Bone marrow (tissue), 2 donors: Measurements from ENCODE around the gene ATP6V1B1.
A peak's percentile ranks its signal among the peaks of the same experiment; 100 is the strongest.

Experiments used
- DNase-seq, 2 donors: peaks; one replicate each; lab custom pipeline; 2025; lab: John Stamatoyannopoulos, UW

ATP6V1B1 gene

GRCh38 chr2:70944111-70944690, 8.5 kb downstream of the ATP6V1B1 start:
- DNase-seq, result no peak

GRCh38 chr2:70946832-70947442, 11.2 kb downstream of the ATP6V1B1 start:
- peak in 1 of 2 donors; percentile 14 for DNase-seq

- DNase-seq, result no peak
Observed at GRCh38 chr2:70947556-70948184, 12.0 kb downstream of the ATP6V1B1 start.

- peak; percentile 35 to 57 for DNase-seq
Observed at GRCh38 chr2:70948337-70949003, 12.8 kb downstream of the ATP6V1B1 start.

GRCh38 chr2:70949086-70949485, 13.4 kb downstream of the ATP6V1B1 start:
- no peak for DNase-seq

- no peak for DNase-seq
Observed at GRCh38 chr2:70954886-70955285, 19.2 kb downstream of the ATP6V1B1 start.

GRCh38 chr2:70956141-70956540, 20.4 kb downstream of the ATP6V1B1 start:
- no peak for DNase-seq

- DNase-seq, result no peak
Observed at GRCh38 chr2:70957798-70958197, 22.1 kb downstream of the ATP6V1B1 start.

- no peak for DNase-seq
Observed at GRCh38 chr2:70958759-70959158, 23.1 kb downstream of the ATP6V1B1 start.

GRCh38 chr2:70959271-70959761, 23.6 kb downstream of the ATP6V1B1 start:
- DNase-seq, result no peak

GRCh38 chr2:70959851-70960832, 24.4 kb downstream of the ATP6V1B1 start:
- DNase-seq, result no peak

GRCh38 chr2:70960833-70961647, 25.3 kb downstream of the ATP6V1B1 start:
- DNase-seq, result no peak

- no peak for DNase-seq
Observed at GRCh38 chr2:70961648-70961994, 25.9 kb downstream of the ATP6V1B1 start.

GRCh38 chr2:70962211-70962884, 26.6 kb downstream of the ATP6V1B1 start:
- no peak for DNase-seq

- no peak for DNase-seq
Observed at GRCh38 chr2:70962885-70963878, 27.5 kb downstream of the ATP6V1B1 start.

- no peak for DNase-seq
Observed at GRCh38 chr2:70964133-70964532, 28.4 kb downstream of the ATP6V1B1 start.

GRCh38 chr2:70964596-70965386, 29.1 kb downstream of the ATP6V1B1 start:
- peak; percentile 52 to 53 for DNase-seq

- no peak for DNase-seq
Observed at GRCh38 chr2:70965506-70965905, 29.8 kb downstream of the ATP6V1B1 start.
